GM10248 (cell line): ENCODE results near the gene ADTRP.

Experiments
- CTCF ChIA-PET: fragments of 300-600 bp; sonication (Branson Sonifier 250); formaldehyde crosslinking; extraction: SDS; loops from one replicate; lab custom pipeline; 2021; ENCODE audit warnings: antibody characterized with exemption; lab: Yijun Ruan, JAX
- POLR2A ChIA-PET: fragments of 350-650 bp; sonication (Branson Sonifier 250); formaldehyde crosslinking; extraction: SDS; loops from one replicate; lab custom pipeline; 2020; ENCODE audit warnings: antibody characterized with exemption; lab: Yijun Ruan, JAX
- DNase-seq: peaks from one replicate; pipeline ENCODE4 v3.0.0; 2012; ENCODE audit errors: extremely low spot score
- TF ChIP-seq, protein P1 (sequence below): IDR thresholded peaks from 2 replicates; pipeline ENCODE4 v1.5.1; 2012; ENCODE audit warnings: mild to moderate bottlenecking, low read depth; ENCODE audit errors: extremely low read depth, missing control alignments, control extremely low read depth

ADTRP gene

DNA sequence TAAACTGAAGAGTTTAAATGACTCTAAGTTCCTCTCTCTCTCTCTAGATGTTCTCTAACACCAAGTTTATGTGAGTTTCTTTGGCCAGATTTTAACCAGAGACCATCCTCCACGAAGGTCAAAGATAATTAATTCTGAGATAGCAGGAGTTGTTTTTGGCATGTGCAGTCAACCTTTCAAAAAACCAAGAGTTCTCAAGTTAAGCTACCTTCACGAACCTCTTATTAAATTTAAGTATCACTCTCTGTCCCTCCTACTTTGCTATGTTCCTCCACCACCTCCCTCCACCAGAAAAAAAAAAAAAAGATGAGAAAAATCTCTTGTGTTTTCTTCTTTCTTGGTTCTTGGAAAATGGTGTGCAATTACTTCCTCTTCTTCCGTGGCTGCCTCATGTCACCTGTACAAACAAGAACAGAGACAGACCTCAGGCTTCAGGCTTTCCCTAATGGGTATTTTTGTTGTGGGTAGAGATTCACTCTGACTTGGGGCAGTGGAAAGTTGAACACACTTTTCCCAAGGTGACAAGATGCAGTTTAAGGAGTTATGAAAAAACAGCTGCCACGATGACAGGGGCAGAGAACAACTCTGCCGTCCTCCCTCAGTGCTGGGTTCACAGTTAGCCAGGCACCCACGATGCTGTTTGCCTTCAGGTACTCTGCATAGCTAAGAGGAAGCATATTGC is 64.3 kb downstream of the ADTRP start:
- CTCF ChIA-PET = interaction anchor here (0.7 to 4.9 kb wide), 9 partner anchors 9 to 361 kb away, joined by 3 to 27 read pairs (median 3); no protein-coding TSS in a partner anchor
- DNase-seq = peak; percentile 42
- POLR2A ChIA-PET = interaction anchor here (1.0 to 1.9 kb wide), 4 partner anchors 10 to 72 kb away, joined by 5 to 8 read pairs (median 6); no protein-coding TSS in a partner anchor
- TF ChIP-seq, protein P1, sequence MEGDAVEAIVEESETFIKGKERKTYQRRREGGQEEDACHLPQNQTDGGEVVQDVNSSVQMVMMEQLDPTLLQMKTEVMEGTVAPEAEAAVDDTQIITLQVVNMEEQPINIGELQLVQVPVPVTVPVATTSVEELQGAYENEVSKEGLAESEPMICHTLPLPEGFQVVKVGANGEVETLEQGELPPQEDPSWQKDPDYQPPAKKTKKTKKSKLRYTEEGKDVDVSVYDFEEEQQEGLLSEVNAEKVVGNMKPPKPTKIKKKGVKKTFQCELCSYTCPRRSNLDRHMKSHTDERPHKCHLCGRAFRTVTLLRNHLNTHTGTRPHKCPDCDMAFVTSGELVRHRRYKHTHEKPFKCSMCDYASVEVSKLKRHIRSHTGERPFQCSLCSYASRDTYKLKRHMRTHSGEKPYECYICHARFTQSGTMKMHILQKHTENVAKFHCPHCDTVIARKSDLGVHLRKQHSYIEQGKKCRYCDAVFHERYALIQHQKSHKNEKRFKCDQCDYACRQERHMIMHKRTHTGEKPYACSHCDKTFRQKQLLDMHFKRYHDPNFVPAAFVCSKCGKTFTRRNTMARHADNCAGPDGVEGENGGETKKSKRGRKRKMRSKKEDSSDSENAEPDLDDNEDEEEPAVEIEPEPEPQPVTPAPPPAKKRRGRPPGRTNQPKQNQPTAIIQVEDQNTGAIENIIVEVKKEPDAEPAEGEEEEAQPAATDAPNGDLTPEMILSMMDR = no peak

DNA sequence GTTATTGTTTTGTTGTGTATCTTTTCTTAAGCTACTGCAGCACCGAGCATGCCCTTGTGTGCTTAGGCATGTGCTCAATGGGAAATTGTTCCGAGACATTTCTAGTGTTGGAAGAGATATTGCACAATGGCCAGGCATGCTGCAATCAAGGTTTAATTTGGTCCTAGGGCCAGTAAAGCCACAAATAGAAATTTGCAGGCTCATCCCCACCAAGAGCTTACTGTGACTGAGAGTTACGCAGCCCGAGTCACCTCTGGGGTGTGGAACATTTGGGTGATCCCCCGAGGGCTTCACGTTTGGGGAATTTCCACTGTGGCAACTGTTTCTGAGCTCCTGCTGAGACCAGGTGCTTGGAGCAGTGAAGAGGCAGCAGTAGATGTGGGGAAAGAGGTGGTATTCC is 65.8 kb downstream of the ADTRP start:
- ChIA-PET CTCF (interaction anchor here (0.8 to 4.9 kb wide), 9 partner anchors 11 to 590 kb away, joined by 3 to 27 read pairs (median 4); no protein-coding TSS in a partner anchor), POLR2A (interaction anchor here (0.6 to 2.9 kb wide), 6 partner anchors 10 to 329 kb away, joined by 3 to 24 read pairs (median 6); no protein-coding TSS in a partner anchor)
- TF ChIP-seq, protein P1 = no peak
- no peak for DNase-seq

DNA sequence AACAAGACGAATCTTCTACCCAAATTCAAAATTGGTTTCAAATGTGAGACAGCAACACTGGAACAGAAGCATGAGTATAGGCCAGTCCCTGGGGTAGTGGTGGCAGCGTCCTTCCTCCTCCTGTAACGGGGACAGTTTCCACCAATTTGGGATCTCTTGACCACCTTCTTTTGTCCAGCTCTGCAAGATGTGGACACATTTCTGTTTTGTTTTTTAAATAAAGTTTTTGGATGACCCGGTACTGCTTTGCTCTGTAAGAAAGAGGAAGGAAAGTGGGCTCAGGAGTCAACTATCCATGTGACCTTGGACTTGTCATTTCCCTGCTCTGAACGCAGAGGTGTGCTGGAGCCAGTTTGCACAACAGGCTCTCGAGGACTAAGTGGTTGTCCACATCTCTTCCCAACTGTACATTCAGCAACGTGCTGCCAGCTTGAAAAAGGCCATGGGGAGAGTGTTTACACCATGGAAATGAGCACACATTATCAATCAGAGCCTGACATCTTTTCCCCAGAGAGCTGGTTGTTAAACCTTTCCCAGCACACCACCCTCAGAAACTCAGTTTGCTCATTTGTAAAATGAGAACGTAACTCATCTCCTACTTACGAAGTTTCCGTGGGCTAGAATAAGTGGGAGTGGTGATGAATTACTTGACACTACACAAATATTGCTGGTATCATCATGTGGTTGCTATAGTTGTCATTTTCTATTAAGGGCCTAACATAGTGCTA is 66.5 kb downstream of the ADTRP start:
- no peak for DNase-seq
- TF ChIP-seq, protein P1 = no peak
- CTCF ChIA-PET = interaction anchor here (0.8 to 4.9 kb wide), 13 partner anchors 9 to 590 kb away, joined by 3 to 27 read pairs (median 4); partner anchors contain the start of gene EDN1
- POLR2A ChIA-PET = interaction anchor here (0.6 to 2.9 kb wide), 9 partner anchors 11 to 354 kb away, joined by 3 to 24 read pairs (median 5); no protein-coding TSS in a partner anchor

DNA sequence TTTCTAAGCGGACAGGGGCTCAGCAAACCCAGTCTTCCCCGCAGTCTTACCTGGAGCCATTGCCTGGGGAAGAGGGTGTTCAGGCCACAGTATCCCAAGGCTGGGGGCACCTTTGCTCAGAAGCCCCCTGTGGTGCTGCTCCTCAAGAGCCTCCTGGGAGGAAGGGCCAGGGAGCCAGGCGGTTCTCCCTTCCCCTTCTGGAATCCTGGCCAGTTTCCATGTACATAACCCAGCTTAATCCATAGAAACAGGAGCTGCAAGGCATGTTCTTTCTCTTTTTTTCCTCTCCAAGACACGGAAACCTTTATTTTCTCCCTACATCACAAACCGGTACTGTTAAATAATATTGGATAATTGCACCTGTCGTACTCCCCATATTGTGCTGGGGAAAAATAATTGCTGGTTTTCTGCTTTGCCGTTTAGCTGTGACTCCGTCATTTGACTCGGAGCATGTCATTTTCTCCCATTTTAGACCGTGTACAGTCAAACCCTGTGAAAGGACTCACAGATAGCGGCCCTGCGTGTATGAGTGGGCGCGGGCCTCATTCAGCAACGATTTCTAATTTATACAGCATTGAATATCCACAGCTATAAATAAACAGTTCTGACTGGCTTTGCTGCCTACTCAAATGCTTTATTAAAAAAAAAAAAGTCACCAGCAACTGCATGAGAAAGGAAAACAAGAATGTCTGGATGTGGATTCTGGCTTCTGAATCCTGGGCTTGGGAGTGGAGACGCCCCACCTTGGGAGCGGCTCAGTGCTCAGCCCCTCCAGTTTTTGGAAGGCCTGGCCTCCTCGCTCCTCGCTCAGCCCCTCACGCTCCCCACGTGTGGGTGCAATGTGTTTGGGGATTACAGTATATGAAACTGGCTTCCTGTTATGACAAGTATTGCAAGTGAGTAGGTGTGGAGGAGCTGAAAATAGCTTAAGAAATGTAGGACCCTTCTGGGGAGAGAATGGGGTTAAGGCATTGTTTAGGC is 67.3 kb downstream of the ADTRP start:
- CTCF ChIA-PET = interaction anchor here (0.9 to 4.9 kb wide), 9 partner anchors 8 to 579 kb away, joined by 3 to 27 read pairs (median 4); partner anchors contain the start of gene EDN1
- peak; percentile 60 for DNase-seq
- TF ChIP-seq, protein P1 = no peak
- POLR2A ChIA-PET = interaction anchor here (0.8 to 2.9 kb wide), 5 partner anchors 13 to 355 kb away, joined by 3 to 24 read pairs (median 5); no protein-coding TSS in a partner anchor

DNA sequence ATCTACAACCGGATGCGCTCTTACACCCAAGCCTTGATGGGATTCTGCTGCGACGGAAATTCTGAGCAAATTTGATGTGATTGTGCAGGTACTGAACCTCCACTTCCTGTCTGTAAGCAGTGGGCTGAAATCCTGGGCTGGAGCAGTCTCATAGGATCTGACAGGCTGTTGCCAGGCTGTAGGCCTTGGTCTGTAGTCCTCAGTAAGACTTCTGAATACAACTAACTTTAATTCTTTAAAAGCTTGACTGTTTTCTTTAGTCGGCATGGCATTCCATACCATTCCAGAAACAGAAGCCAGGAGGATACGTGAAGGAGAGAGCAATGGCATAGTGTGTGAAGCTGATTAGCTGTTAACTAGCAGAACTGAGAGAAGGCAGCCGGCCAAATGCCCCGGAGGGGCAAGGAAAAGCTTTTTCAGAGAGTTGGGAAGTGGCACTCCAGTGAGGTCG is 68.3 kb downstream of the ADTRP start:
- TF ChIP-seq, protein P1 = no peak
- CTCF ChIA-PET = interaction anchor here (0.9 to 4.9 kb wide), 6 partner anchors 10 to 580 kb away, joined by 3 to 27 read pairs (median 12); partner anchors contain the start of gene EDN1
- DNase-seq = no peak

More for the DNA sequence above, 68.3 kb downstream of the ADTRP start:
- POLR2A ChIA-PET = interaction anchor here (2.9 kb wide), 1 partner anchor 22 kb away, joined by 24 read pairs; no protein-coding TSS in a partner anchor
